ENCODE measurements around the gene MORN1.
"Not testable (repeated sequence)": the region's sequence is repeated elsewhere in the genome, so short reads cannot be mapped to it uniquely, and the experiment has no call there.

MORN1 gene

DNA sequence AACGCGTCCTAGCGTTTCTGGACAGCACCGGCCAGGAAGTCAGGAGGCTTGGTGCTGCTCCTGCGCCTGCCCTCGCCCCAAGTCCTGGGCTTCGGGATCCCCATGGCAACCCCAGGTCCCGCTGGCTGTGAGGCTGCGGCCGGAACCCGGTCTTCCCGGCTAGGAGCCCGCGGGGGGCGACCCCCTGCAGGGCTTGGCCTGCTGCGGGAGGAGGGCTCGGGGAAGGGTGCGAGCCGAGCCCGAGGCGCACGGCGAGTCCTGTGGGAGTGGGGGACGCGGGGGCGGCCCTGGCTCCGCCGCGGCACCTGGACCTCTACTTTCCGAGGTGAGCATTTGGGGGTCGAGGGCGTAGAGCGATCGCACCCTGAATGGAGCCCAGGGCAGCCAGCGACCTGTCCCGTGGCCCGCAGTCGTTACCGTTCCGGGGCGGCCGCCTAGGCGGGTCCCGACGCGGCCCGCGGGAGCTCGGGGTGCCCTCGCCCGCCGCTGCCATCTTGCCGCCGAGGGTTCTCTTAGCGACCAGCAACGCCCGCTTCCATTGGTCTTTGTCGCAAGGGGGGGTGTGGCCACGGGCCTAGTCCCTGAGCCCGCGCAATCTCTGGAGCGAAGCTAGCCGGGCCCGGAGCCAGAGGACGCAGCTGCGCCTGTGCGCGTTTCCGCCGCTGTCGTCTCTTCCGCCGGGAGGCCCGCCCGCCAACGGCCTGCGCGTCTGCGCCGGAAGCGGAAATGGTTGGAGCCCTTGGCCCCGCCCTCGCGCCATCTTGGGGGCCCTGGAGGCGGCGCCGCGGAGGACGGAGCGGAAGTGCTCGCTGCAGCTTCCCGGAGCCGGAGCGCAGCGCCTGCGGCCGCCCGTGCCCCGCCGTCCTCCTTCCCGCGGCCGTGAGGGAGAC lies at the start of gene MORN1, which contains the start of gene RER1:
Gene MORN1, minus strand, starts transcription at position 514 of the 890 bp plus-strand sequence. Its CDS starts 21 bp downstream, at position 493.
Gene RER1, plus strand, starts transcription at position 801 of the 890 bp plus-strand sequence. CDS start 3,950 bp downstream, outside the sequence.
- peak; percentile 99 for DNase-seq

DNA sequence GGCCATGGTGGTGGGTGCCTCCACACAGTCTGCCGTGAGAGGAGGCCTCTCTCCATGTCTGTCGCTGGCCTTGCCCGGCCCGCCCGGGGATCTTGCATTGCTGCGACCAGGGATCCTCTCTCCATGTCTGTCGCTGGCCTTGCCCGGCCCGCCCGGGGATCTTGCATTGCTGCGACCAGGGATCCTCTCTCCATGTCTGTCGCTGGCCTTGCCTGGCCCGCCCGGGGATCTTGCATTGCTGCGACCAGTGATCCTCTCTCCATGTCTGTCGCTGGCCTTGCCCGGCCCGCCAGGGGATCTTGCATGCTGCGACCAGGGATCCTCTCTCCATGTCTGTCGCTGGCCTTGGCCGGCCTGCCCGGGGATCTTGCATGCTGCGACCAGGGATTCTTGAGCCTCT lies 49.0 kb upstream of the MORN1 start:
- DNase-seq, result not testable (repeated sequence)

DNA sequence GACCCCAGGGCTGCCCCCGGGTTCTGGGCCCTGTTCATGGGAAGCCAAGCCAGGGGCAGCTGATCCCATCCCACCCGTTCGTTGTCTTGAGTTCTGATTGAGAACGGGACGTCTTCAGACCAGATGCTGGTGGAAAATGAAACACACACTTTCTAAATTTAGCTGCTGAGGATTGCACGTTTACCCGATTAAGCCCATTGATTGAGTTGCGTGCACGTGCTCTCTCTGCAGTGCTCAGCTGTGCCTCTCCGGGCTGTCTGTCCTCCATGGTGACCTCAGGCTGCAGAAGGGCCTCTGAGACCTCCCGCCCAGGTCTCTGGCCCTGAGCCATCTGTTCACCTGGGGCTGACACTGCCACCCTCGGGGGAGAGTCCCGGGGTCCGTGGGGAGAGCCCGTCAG lies 48.0 kb upstream of the MORN1 start:
- DNase-seq, result no peak

DNA sequence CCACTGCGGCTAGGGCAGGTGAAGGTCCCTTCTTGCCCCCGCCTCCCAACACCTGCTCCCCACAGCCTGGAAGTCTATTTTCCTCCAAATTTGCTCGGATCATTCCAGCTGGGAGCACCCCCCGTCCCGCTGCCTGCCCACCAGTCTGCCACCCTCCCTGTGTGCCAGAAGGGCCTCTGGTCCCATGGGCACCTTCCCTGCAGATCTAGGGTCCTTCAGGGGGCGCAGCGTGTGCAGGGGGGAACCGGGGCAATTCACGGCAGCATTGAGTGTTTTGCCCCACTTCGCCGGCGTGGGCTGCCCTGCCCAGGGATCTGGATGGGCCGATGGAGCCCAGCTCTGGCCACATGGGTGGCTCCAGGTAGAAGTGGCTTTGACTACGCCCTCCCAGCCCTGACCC lies 47.3 kb upstream of the MORN1 start:
- no peak for DNase-seq

DNA sequence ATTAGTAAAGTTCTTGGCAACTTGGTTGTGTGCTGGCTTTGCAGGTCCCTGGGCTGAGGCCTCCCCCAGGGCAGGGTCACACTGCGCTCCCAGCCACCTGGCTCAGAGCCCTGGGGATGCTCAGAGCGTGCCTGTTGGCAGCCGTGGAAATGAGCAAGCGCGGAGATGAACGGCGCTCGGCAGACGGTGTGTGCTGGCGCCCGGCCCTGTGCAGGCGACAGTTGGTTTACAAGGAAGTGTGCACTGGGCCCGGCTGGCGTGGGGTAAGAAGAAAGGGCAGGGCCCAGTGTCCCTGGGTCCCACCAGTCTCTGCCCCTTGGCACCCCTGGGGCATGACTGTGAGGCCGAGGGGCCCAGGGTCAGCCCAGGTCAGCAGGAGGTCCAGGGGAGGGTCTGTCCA lies 46.7 kb upstream of the MORN1 start:
- DNase-seq, result no peak

DNA sequence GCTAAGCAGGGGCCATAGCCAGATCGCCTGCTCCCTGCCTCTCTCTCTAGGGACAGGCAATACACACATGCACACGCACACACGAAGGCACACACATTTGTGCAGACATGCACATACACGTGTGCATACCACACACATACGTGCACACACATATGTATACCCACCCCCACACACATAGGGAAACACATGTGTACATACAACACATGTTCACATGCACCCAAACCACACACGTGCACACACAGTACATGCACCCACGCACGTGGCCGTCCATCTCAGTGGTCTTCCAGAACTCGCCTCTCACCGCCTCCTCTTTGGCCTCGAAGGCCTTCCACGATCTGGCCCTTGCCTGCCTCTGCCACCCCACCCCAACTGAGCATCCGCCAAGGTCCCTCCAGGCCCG lies 46.3 kb upstream of the MORN1 start:
- DNase-seq, result no peak

DNA sequence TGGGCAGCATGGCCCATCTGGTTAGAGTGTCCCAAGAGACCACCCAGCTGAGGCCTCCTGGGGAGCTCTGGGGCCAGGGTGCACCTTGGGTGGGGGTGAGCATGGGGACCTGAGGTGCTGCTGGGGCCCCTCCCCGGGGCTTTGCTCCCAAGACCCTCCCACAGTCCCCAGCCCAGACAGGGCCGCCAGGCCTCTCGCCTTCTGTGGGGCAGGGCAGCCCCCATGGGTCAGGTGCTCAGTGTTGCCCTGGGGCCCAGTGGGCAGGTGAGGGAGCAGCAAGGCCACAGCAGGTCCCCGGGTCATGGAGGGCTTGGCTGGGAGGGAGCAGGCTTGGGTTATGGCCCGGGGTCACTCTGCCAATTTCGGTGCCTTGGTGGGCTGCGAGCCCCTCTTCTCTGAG lies 45.5 kb upstream of the MORN1 start:
- no peak for DNase-seq

DNA sequence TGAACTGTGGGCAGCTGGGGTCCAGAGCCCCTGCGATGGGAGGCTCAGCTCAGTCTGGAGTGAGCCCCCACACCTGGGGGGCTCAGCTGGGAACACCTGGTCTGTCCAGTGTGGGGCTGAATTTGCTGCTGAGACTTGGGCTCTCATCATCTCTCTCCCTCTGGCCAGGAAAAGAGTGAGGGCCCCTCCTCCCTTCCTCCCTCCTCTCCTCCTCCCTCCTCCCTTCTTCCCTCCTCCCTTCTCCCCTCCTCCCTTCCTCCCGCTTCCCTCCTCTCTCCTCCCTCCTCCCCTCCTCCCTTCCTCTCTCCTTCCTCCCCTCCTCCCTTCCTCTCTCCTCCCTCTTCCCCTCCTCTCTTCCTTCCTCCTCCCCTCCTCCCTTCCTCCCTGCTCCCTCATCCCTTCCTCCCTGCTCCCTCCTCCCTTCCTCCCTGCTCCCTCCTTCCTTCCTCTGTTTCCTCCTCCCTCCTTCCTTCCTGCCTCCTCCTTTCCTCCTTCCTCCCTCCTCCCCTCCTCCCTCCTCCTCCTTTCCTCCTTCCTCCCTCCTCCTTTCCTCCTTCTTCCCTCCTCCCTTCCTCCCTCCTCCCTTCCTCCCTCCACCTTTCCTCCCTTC lies 44.5 kb upstream of the MORN1 start:
- DNase-seq, result no peak

DNA sequence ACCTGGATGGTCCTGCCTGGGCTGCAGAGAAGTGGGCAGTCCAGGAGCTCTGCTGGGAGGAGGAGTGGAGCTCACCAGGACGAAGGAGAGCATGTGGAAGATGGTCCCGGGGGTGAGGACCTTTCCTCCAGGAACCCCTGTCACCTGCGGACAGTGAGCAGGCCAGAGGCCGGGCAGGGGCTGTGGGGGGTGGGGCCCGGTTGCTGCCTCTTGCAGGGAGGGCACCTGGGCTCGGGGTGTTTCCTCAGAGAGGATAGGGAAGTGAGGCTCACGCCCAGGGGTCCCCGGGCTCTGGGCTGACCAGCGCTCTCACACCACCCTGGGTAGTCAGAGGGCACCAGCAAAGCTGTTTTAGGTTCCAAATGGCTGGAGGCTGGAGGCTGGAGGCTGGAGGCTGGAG lies 43.7 kb upstream of the MORN1 start:
- DNase-seq, result no peak

DNA sequence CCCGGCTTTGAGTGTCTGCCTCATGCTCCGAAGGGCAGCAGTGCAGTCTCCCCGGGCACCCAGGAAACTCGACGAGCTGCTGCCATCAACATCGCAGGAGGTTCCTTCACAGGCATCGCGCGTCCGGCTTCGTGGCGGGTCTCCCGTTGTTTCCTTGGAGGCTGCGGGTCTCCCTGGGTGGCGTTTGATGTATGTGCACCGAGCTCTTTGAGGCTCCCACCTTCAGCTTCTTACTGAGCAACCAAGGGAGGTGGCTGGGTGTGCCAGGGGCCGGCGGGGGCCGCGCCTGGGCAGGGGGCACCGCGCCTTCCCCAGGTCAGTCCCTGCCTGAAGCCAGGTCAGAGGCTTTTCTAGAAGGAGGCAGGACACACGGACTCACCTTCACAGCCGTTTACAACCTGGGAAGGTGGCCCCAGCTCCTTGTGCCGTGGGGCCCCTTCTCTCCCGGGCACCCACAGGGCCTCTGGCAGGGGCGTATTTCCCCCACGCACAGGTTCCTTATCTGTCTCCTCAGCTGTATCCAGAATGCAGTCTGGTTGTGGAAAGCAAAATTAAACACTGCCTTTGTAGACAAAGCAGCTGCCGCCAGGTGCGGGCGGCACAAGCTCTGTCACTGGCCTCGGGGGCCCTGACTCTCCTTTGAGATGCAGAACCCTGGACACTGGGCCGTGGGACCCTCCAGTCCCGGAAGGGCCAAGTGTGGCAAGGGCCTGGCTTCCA lies 42.7 kb upstream of the MORN1 start:
- no peak for DNase-seq

DNA sequence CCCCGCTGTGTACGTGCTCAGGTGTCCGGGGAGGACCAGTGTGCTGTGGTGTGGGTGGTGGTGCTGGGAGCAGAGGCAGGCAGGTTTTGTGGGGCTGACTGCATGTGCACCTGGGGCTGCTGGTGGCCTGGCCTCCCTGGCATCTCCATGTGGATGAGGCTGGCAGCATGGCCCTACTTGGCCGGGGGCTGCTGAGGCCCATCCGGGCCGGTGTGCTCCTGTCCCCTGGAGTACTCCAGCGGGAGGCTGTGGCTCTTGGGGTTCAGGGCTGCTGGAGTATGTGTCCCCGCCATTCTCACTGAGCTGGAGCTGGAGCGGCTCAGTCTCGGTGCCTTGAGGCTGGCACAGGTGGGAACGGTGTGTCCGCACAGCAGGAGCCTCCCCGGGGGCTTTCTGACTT lies 41.8 kb upstream of the MORN1 start:
- no peak for DNase-seq

DNA sequence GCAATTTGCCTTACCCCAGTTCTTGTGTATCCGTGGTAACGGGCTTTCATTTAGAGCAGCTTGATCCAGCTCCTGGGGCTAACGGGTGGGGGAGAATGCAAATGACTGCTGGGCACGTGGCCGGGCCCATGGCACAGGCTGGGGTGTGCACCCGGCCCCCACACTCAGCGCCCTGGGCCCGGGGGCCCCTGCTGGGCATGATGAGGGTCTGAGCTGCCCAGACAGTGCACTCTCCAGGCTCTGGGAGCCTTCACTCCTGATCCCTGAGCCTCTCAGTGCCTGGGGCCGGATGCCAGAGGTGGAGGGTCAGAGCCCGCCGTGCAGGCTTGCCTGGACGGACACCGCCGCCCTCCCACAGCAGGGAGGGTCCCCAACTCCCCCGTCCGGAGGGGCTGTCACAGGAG lies 41.1 kb upstream of the MORN1 start:
- DNase-seq, result no peak

DNA sequence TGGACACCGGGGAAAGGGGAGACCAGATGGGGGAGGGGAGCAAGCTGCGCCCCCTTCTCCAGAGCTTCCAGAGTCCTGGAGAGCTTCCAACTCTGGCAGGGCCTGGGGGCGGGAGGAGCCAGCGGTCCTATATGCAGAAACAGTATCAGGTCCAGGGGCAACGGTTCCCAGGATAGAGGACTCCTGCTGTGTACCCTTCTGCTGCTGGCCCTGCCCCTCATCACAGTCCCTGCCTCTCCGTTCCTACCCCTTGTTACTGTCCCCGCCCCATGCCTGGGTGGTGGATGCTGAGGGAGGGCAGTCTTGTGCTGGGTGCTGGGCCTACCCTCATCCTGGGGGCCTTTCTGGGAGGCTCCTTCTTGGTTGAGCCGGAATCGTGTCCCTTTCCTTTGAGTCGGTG lies 40.2 kb upstream of the MORN1 start:
- no peak for DNase-seq

DNA sequence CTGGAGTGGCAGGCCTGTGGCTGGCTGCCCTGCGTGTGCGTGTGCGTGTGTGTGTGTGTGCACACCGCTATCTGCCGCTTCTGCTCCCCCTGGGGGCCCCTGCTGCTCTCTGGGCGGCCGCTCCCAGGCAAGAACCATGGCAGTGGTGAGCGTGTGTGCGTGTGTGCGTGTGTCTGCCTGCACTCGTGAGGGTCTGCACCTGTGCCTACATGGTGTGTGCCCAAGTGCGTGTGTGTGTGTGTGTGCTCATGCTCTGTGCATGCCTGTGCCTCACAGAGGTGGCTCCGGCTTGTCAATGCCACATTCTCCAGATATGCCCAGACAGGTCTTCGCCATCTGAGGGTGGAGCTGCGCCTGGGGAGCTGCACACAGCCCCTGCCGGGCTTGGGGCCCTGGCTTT lies 39.7 kb upstream of the MORN1 start:
- no peak for DNase-seq

DNA sequence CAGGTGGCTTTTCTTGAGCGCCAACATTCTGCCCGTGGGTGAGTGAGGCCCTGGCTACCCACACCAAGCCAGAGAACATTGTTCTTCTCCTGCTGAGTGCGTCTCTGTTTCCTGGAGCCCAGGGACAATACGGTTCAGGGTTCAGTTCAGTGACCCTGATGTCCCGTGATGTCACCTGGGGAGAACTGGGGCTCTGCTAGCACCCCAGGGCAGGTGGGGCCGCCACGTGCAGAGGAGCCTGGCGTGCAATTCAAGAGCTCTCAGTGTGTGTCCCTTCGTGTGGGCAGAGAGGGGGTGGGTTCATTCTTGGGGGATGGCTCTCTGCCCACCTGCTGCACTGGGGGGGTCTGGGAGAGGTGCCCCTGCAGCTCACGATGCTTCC lies 39.2 kb upstream of the MORN1 start:
- no peak for DNase-seq

DNA sequence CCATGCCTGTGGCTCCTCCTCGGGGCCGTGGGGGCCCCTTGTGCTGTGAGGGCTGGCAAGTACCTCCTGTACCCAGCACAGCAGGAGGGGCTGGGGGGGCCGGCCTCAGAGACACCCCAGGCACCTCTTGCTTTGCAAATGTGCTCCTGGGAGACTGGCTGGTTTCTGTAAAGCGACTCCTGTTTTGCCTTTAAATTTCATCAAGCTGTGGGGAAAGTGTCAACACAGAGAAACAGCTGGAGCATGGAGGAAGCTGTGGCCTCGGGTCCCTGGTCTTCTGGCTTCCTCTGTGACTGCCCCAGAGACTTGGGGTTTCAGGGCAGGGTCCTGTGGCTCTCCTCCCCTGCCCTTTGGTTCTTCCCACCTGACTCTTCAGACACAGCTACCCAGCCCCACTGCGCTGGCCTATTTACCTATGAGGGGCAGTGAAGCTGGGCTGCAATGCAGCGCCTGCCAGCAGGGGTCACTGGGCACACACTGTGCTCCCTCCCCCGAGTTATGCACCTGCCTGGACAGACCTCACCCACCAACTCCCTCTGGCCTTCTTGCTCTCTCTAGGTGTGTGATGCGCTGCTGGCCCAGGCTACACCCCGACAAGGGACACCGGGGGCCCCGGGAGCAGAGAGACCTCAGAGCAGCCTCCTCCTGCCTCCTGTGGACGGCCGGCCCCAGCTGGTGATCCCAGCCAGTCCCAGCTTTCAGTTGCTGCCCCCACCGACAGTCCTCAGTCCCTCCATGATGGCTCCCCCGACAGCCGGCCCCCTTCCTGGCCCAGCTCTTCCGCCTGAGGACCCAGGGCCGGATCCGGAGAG lies 38.6 kb upstream of the MORN1 start:
- DNase-seq, result no peak

DNA sequence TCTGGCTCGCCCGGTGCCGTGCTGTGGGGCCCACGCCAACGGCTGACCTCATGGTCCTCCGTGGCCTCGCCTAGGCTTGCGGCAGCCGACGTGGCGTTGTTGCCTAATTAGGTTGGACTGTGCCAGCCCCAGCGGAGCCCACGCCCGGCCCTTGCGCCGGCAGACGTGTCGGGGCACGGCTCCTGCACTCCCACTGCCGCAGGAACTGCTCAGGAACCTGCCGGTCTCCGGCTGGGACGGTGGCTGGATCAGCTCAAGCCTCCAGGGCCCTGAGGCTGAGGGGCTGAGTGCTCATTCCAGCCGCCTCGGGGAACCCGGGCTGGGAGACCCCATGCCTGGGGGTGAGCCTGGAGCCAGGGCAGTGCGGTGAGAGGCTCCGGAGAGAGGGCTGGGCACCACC lies 37.1 kb upstream of the MORN1 start:
- DNase-seq, result no peak

DNA sequence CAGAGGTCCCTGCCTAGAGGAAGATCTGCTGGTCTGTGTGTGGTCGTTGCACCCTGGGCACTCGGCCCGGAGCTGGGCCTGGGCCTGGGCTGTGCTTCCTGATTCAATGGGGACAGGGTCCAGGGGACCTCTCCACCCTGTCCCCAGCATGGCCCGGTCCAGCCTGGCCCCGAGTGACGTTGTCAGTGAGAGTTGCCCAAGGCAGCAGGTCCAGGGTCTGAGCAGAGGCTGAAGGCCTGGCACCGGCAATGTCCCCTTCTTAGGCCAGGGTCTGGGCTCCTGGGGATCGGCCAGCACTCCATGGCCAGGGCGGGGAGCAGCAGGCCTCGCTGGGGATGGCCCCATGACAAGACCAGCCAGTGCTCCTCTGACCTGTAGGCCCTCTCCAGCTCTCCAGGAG lies 36.6 kb upstream of the MORN1 start:
- DNase-seq, result no peak

DNA sequence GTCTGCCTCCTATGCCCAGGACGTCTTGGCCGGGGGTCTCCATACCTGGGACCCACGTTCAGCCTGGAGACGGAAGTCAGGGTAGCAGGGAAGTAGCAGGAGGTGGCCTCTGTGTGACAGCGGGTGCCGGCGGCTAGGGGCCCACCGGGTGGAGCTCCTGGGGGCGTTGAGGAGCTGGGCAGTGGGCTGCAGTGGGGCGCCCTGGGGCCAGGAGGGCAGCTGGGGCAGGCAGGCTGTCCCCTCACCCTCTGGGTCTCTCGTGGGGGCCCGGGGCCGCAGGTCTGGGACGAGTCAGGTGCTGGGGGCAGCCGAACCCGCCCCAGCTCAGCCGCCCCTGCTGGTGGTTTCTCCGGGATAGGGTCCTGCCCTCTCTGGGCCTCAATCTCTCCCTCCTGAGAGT lies 35.7 kb upstream of the MORN1 start:
- DNase-seq, result no peak

DNA sequence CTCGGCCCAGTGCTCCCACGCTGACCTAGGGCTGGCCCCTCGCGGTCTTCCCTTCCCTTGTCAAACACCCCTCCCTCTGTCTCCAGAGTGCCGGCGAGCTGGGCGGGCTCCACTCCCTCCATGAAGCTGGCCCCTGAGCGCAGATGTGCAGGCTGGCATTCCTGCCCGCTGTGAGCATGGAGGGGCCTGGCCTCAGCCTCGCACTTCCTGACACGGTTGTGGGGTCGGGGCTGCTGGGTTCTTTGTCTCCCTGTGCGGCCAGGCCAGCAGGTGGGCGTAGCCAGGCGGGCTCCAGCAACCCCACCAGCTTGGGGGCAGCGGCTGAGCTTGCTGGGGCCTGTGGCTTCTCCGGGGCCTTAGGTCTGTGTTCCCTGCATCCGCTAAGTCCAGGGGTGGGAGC lies 35.2 kb upstream of the MORN1 start:
- no peak for DNase-seq

DNA sequence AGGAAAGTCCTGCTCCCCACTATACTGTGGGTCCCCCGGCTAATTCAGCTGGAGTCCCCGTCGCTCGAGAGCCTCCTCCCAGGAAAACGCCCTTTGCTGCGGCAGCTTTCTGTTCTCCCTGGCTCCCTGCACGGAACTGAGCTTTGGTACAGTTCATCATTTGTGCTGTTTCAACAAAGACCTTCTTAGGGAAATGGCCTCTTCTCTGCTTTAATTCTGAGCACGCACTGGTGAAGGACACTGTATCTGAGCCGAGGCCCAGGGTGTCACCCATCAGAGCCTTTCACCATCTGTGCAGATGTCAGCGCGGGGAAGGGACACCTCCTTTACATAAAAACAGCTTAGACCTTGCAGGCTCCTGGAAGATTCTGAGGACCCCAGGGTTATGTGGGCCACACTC lies 34.5 kb upstream of the MORN1 start:
- no peak for DNase-seq

DNA sequence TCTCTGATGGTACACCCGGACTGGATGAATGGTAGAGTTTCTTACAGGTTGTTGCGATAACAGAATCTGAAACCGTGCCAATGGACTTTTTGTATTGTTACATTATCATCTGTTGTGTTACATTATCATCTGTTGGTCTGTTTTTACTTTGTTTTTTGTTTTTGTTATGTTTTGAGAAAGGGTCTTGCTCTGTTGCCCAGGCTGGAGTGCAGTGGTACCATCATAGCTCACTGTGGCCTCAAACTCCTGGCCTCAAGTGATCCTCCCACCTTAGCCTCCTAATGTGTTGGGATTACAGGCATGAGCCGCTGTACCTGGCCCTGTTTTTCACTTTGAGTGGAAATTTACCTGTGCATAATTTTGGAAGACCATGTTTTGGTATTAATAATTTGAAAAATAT lies 31.2 kb upstream of the MORN1 start:
- no peak for DNase-seq

DNA sequence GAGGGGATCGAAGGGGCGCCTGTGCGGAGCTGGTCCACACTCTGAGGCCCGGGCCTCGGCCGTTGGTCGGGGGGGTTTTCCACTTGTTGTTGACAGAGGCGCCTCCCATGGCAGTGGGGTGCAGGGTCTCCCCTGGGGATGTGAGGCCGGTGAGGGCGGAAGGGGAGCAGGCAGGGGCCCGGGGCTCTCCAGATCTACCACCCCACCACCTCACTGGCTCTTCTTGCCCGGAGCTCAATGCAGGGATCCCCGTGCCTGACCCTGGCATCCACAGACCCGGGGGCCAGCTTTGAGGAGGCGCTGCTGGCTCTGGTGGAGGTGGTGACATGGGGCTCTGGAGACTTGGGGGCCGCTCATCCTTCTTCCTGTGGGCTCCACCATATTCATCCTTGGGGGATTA lies 28.1 kb upstream of the MORN1 start:
- no peak for DNase-seq
